ENCODE results near the gene GNAT3.

GRCh38 chr7:80500325-80500724 lies 11.5 kb downstream of the GNAT3 start:
- TF ChIP-seq TAF1 (IDR thresholded peaks at IDR 0.05; ENCODE audit: low read depth, low read length) (no peak), POLR2AphosphoS5 (IDR thresholded peaks at IDR 0.05; ENCODE audit: low read depth, low read length) (no peak), POLR2A (IDR thresholded peaks at IDR 0.05; ENCODE audit: control extremely low read depth in 1 of 2, low read depth in 2 of 2, low read length in 2 of 2) (no peak), ZNF274 (IDR thresholded peaks at IDR 0.05; ENCODE audit: borderline replicate concordance, extremely low read depth, low read length) (no peak), HDAC6 (IDR thresholded peaks at IDR 0.05; ENCODE audit: low read depth, low read length) (no peak), EP300 (IDR thresholded peaks at IDR 0.05; ENCODE audit: borderline replicate concordance in 1 of 2, low read depth in 2 of 2, low read length in 2 of 2) (no peak), KDM5A (IDR thresholded peaks at IDR 0.05; ENCODE audit: low read length) (no peak), SIN3A (conservative IDR thresholded peaks at IDR 0.05 in 1 of 2, IDR thresholded peaks at IDR 0.05 in 1 of 2; ENCODE audit: low read depth in 1 of 2, low read length in 2 of 2) (no peak)
- TF ChIP-seq, protein P1, sequence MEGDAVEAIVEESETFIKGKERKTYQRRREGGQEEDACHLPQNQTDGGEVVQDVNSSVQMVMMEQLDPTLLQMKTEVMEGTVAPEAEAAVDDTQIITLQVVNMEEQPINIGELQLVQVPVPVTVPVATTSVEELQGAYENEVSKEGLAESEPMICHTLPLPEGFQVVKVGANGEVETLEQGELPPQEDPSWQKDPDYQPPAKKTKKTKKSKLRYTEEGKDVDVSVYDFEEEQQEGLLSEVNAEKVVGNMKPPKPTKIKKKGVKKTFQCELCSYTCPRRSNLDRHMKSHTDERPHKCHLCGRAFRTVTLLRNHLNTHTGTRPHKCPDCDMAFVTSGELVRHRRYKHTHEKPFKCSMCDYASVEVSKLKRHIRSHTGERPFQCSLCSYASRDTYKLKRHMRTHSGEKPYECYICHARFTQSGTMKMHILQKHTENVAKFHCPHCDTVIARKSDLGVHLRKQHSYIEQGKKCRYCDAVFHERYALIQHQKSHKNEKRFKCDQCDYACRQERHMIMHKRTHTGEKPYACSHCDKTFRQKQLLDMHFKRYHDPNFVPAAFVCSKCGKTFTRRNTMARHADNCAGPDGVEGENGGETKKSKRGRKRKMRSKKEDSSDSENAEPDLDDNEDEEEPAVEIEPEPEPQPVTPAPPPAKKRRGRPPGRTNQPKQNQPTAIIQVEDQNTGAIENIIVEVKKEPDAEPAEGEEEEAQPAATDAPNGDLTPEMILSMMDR (IDR thresholded peaks at IDR 0.05; ENCODE audit: control extremely low read depth in 1 of 3, insufficient read depth in 1 of 3, low read depth in 1 of 3, low read length in 3 of 3), result no peak
- TF ChIP-seq, protein P2, sequence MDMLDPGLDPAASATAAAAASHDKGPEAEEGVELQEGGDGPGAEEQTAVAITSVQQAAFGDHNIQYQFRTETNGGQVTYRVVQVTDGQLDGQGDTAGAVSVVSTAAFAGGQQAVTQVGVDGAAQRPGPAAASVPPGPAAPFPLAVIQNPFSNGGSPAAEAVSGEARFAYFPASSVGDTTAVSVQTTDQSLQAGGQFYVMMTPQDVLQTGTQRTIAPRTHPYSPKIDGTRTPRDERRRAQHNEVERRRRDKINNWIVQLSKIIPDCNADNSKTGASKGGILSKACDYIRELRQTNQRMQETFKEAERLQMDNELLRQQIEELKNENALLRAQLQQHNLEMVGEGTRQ (IDR thresholded peaks at IDR 0.05; ENCODE audit: low read length), result no peak

Measured in H1 (cell line).